22Rv1 (cell line): ENCODE results near the gene MSL2.

Source experiments
- H3K27ac ChIP-seq: fragments of 450-650 bp; 2 replicates; pipeline ENCODE4 v1.5.1; 2017
- ZFX ChIP-seq: fragments of 450-650 bp; IDR thresholded peaks from 2 replicates; pipeline ENCODE4 v1.6.1; 2017; ENCODE audit warnings: antibody characterized with exemption, borderline replicate concordance
- TF ChIP-seq, protein P1 (sequence below): fragments of 450-650 bp; IDR thresholded peaks from 2 replicates; pipeline ENCODE4 v1.5.1; 2017; ENCODE audit warnings: mild to moderate bottlenecking

The MSL2 gene

DNA sequence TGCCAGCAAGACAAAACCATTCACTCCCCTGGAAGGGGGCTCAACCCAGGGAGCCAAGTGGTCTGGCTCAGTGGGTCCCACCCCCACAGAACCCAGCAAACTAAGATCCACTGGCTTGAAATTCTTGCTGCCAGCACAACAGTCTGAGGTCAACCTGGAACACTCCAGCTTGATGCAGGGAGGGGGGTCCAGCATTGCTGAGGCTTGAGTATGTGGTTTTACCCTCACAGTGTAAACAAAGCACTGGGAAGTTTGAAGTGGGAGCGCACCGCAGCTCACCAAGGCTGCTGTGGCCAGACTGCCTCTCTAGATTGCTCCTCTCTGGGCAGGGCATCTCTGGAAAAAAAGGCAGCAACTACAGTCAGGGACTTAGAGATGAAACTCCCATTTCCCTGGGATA, 81.7 kb downstream of the MSL2 start:
- TF ChIP-seq, protein P1, sequence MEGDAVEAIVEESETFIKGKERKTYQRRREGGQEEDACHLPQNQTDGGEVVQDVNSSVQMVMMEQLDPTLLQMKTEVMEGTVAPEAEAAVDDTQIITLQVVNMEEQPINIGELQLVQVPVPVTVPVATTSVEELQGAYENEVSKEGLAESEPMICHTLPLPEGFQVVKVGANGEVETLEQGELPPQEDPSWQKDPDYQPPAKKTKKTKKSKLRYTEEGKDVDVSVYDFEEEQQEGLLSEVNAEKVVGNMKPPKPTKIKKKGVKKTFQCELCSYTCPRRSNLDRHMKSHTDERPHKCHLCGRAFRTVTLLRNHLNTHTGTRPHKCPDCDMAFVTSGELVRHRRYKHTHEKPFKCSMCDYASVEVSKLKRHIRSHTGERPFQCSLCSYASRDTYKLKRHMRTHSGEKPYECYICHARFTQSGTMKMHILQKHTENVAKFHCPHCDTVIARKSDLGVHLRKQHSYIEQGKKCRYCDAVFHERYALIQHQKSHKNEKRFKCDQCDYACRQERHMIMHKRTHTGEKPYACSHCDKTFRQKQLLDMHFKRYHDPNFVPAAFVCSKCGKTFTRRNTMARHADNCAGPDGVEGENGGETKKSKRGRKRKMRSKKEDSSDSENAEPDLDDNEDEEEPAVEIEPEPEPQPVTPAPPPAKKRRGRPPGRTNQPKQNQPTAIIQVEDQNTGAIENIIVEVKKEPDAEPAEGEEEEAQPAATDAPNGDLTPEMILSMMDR, result no peak
- no peak for TF ChIP-seq ZFX
- no peak overlapping the region for H3K27ac ChIP-seq

DNA sequence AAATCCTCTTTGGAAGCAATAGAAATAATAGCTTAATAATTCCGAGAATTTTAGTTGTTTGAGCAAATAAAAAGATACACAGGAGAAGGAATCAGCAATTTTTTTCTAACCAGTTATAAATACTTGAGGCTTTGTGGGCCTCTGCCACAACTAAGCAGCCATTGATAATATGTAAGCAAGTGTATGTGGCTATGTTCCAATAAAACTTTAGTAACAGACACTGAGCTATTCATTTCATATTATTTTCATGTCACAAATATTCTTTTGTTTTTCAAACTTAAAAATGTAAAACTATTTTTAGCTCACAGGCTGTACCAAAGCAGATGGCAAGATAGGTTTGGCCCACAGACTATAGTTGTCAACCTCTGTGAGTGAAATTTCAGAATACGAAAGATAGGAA, 85.7 kb downstream of the MSL2 start:
- no peak overlapping the region for H3K27ac ChIP-seq
- TF ChIP-seq, protein P1, result no peak
- no peak for TF ChIP-seq ZFX

- TF ChIP-seq, protein P1, result no peak
- no peak for TF ChIP-seq ZFX
- no peak overlapping the region for H3K27ac ChIP-seq
Observed at GRCh38 chr3:136109499-136109898, 86.6 kb downstream of the MSL2 start.

DNA sequence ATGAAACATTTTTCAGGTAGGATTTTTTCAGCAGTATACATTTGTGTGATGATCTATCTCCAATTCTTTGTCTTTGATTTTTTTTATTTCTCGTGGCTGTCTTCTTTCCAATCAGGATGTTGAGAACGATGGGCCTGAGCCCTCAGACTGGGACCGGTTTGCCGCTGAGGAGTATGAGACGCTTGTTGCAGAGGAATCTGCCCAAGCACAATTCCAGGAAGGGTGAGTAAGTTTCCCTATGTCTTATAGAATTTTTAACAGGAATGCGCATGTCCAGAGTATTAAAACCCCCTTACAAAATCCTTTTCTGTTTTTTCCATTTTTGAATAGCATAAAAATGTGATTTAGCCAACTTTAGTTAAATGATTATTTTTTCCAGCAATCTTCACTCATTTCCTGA, 90.0 kb downstream of the MSL2 start:
- no peak for TF ChIP-seq ZFX
- TF ChIP-seq, protein P1, result no peak
- H3K27ac ChIP-seq, result no peak overlapping the region

DNA sequence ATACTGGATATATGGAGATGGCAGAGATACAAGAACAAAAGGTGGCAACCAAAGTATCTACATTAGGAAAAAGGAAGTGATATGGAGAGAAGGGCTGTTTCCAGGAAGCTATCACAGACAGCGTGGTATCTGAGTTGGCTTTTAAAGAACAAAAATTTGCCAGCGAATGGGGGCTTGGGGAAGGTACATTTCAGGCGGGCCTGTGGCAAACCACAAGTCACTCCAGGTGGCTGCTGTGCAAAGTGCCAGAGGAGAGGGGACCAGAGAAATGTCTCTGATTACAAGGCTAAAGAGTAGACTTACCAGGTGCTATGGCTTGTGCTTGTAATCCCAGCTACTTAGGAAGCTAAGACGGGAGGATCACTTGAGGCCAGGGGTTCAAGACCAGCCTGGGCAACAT, 91.1 kb downstream of the MSL2 start:
- no peak overlapping the region for H3K27ac ChIP-seq
- TF ChIP-seq, protein P1, result no peak
- no peak for TF ChIP-seq ZFX
